Vagina (tissue), 2 donors: ENCODE measurements around the gene ZNF280C. TPM values are rescaled to one million over a fixed set of nuclear protein-coding genes. Genes with fewer than 3 reads are reported as not detected.

Experiments used
- DNase-seq, 2 donors: peaks; one replicate each; pipeline ENCODE4 v3.0.0-alpha.2; 2017; ENCODE audit errors: extremely low spot score in 2 of 2
- H3K27ac ChIP-seq: fragments of 200-600 bp; sonication (generic); one replicate; pipeline ENCODE4 v1.5.1; 2019
- H3K27me3 ChIP-seq: fragments of 200-600 bp; sonication (generic); one replicate; pipeline ENCODE4 v1.5.1; 2019
- H3K36me3 ChIP-seq, 2 donors: fragments of 200-600 bp; sonication (generic); one replicate each; pipeline ENCODE4 v1.5.1; 2017 to 2019
- H3K4me1 ChIP-seq: fragments of 200-600 bp; sonication (generic); one replicate; pipeline ENCODE4 v1.5.1; 2019
- H3K4me3 ChIP-seq, 2 donors: fragments of 200-600 bp; sonication (generic); 1 replicate in 1 of 2; 2 replicates in 1 of 2; pipeline ENCODE4 v1.5.1; 2016 to 2019
- H3K9me3 ChIP-seq: fragments of 200-600 bp; sonication (generic); one replicate; pipeline ENCODE4 v1.5.1; 2019
- CTCF ChIP-seq, 3 experiments: fragments of 450-650 bp in 2 of 3; fragments of 200-600 bp in 1 of 3; sonication (generic) in 1 of 3; IDR thresholded peaks; one replicate each; pipeline ENCODE4 v1.5.1; 2017 to 2019; ENCODE audit warnings: antibody characterized with exemption in 3 of 3, mild to moderate bottlenecking in 2 of 3, moderate library complexity in 2 of 3
- POLR2A ChIP-seq, 2 donors: fragments of 450-650 bp; IDR thresholded peaks; one replicate each; pipeline ENCODE4 v1.6.1; 2017; ENCODE audit warnings: antibody characterized with exemption in 2 of 2, mild to moderate bottlenecking in 2 of 2, moderate library complexity in 2 of 2
- POLR2AphosphoS5 ChIP-seq, 2 donors: sonication (generic); formaldehyde crosslinking; IDR thresholded peaks; one replicate each; pipeline ENCODE4 v1.9.0; 2017; ENCODE audit warnings: antibody characterized with exemption in 2 of 2, mild to moderate bottlenecking in 2 of 2, low read depth in 1 of 2; ENCODE audit not compliant: insufficient read depth in 1 of 2
- intact Hi-C: fragments of 100-400 bp; cut with DNase I; formaldehyde crosslinking; loops from one replicate; pipeline ENCODE4 v1.15.1; 2023
- small RNA-seq: library from RNA; depleted of rRNA; stranded (forward); fragments of <200 nt; gene quantifications from one replicate; pipeline ENCODE3, GENCODE V24; 2016
- total RNA-seq: library from RNA; depleted of rRNA; stranded (reverse); fragments of >200 nt; gene quantifications from one replicate; pipeline ENCODE4 v1.2.3, GENCODE V29; 2016

The ZNF280C gene
- total RNA-seq, 1 donor from 2014 or later = 4.2 TPM

- Histone ChIP-seq H3K27me3 (no peaks in the 10 kb centered on the region), H3K4me1 (peaks cover 9% of the 10 kb centered on the region), H3K4me3 (no peak overlapping the region), H3K36me3 (no peaks in the 10 kb centered on the region), H3K27ac (no peak overlapping the region), H3K9me3 (no peaks in the 10 kb centered on the region)
- intact Hi-C loops = no loop called here
- TF ChIP-seq POLR2A (IDR thresholded peaks at IDR 0.05) (no peak), POLR2AphosphoS5 (IDR thresholded peaks at IDR 0.05; ENCODE audit: insufficient read depth in 1 of 2, low read depth in 1 of 2) (no peak), CTCF (IDR thresholded peaks at IDR 0.05) (no peak)
- DNase-seq = no peak
These were observed 108.9 kb downstream of the ZNF280C start for GRCh38 chrX:130159776-130160175.

DNA sequence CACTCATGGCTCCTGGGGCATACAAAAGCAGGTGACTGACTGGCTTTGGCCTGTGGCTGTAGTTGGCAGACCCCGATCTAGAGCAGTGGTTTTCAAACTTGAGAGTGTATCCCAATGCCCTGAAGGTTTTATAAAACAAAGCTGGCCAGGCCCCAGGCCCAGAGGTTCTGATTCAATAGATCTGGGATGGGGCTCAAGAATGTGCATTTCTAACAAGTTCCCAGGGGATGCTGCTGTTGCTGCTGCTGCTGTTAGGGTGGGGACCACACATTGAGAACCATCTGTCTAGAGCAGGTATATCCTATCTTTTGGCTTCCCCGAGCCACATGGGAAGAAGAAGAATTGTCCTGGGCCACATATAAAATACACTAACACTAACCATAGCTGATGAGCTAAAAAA is 110.4 kb downstream of the ZNF280C start:
- H3K36me3 ChIP-seq = no peaks in the 10 kb centered on the region
- H3K4me3 ChIP-seq = no peak overlapping the region
- H3K9me3 ChIP-seq = no peaks in the 10 kb centered on the region
- no peaks in the 10 kb centered on the region for H3K4me1 ChIP-seq
- no peak for DNase-seq
- TF ChIP-seq CTCF (IDR thresholded peaks at IDR 0.05) = no peak
- no peak for TF ChIP-seq POLR2AphosphoS5 (IDR thresholded peaks at IDR 0.05; ENCODE audit: insufficient read depth in 1 of 2, low read depth in 1 of 2)
- TF ChIP-seq POLR2A (IDR thresholded peaks at IDR 0.05) = no peak
- H3K27ac ChIP-seq = no peak overlapping the region
- intact Hi-C loops = no loop called here
- no peaks in the 10 kb centered on the region for H3K27me3 ChIP-seq

DNA sequence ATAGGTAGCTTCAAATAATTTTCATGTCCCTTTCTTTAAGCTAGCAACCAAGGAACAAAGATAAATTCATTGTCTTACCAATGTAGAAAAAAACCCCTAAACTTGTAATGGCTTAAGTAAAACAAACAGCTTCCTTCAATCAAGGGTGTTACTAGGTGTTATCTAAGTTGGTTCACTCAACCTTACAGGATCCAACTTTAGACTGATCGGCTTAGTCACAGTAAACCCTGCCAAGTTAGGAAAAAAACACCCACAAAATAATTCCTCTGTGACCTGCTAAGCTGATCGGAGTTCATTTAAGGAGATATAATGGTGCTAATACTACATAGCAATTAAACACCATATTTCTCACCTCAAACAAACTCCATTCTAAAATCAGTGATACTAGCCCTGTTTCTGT is 113.1 kb downstream of the ZNF280C start:
- TF ChIP-seq CTCF (IDR thresholded peaks at IDR 0.05) = no peak
- TF ChIP-seq POLR2AphosphoS5 (IDR thresholded peaks at IDR 0.05; ENCODE audit: insufficient read depth in 1 of 2, low read depth in 1 of 2) = no peak
- TF ChIP-seq POLR2A (IDR thresholded peaks at IDR 0.05) = no peak
- no peaks in the 10 kb centered on the region for H3K27me3 ChIP-seq
- intact Hi-C loops = no loop called here
- H3K4me1 ChIP-seq = no peaks in the 10 kb centered on the region
- no peak overlapping the region for H3K27ac ChIP-seq
- no peaks in the 10 kb centered on the region for H3K9me3 ChIP-seq
- no peak overlapping the region for H3K4me3 ChIP-seq
- DNase-seq = no peak
- no peaks in the 10 kb centered on the region for H3K36me3 ChIP-seq

Small RNAs within 50 kb of the gene (small RNA-seq; reads per million reads assigned to genes)
- gene RNU6-1130P = not detected

Other genes starting within 250 kb of the ZNF280C start
- 14.7 TPM for gene ELF4, start 158.4 kb downstream of the ZNF280C start, total RNA-seq
- 14.2 TPM for gene AIFM1, start 103.1 kb downstream of the ZNF280C start, total RNA-seq
- 0.98 TPM for gene RAB33A, start 96.9 kb downstream of the ZNF280C start, total RNA-seq
- gene SLC25A14, start 71.0 kb upstream of the ZNF280C start, total RNA-seq = 6.1 TPM
- not detected for gene GPR119, start 116.8 kb upstream of the ZNF280C start, total RNA-seq
- gene RBMX2, start 133.1 kb upstream of the ZNF280C start, total RNA-seq = 12.8 TPM